ENCODE measurements around the gene GOLGA8O. TPM values are rescaled to one million over a fixed set of nuclear protein-coding genes. Genes with fewer than 3 reads are reported as not detected.

The GOLGA8O gene
- total RNA-seq (2014; rRNA removed; shearing (Covaris generic)): 0.32 and 0.38 TPM in 2 replicates

GRCh38 chr15:32455534-32455933, at the start of gene GOLGA8O:
GOLGA8O (minus strand) TSS chr15:32455634; CDS start chr15:32455536, 98 bp downstream.

GRCh38 chr15:32403192-32403591, 52.2 kb downstream of the GOLGA8O start, which contains the start of gene GOLGA8K:
GOLGA8K (minus strand) TSS chr15:32403292; CDS start chr15:32403194, 98 bp downstream.

Small RNAs within 50 kb of the gene (small RNA-seq; reads per million reads assigned to genes)
- not detected for gene AC135983.5
- gene RF00096: 0.29 reads per million
- not detected for gene RN7SL539P

Other genes with a start within 250 kb of the GOLGA8O start
- gene GOLGA8K, start 52.3 kb downstream of the GOLGA8O start, total RNA-seq (2014; rRNA removed; shearing (Covaris generic)): not detected in 2 replicates
- 0.04 and 0.16 TPM in 2 replicates for gene GOLGA8N, start 137.8 kb upstream of the GOLGA8O start, total RNA-seq (2014; rRNA removed; shearing (Covaris generic))
- 35.0 and 42.3 TPM in 2 replicates for gene ARHGAP11A, start 159.9 kb upstream of the GOLGA8O start, total RNA-seq (2014; rRNA removed; shearing (Covaris generic))
- gene SCG5, start 186.1 kb upstream of the GOLGA8O start, total RNA-seq (2014; rRNA removed; shearing (Covaris generic)): 13.6 and 13.9 TPM in 2 replicates

Data from A375 (cell line).